ENCODE results near the gene CPT1B.

CPT1B gene

GRCh38 chr22:50560034-50560433, 18.2 kb downstream of the CPT1B start:
- Histone ChIP-seq H3K4me3 (ENCODE audit: low read depth, low read length) (no peak overlapping the region), H3K27me3 (ENCODE audit: control insufficient read depth, insufficient read depth, low read length) (peaks cover 22% of the 10 kb centered on the region), H3K36me3 (ENCODE audit: control insufficient read depth, insufficient read depth, low read length) (no peaks in the 10 kb centered on the region), H3K4me1 (ENCODE audit: control insufficient read depth, insufficient read depth, low read length) (no peaks in the 10 kb centered on the region), H3K9me3 (ENCODE audit: control insufficient read depth, insufficient read depth, low read length) (no peaks in the 10 kb centered on the region), H3K9ac (ENCODE audit: low read depth, low read length) (no peak overlapping the region)

GRCh38 chr22:50556703-50557102, 21.5 kb downstream of the CPT1B start:
- Histone ChIP-seq H3K9me3 (ENCODE audit: control insufficient read depth, insufficient read depth, low read length) (no peaks in the 10 kb centered on the region), H3K4me1 (ENCODE audit: control insufficient read depth, insufficient read depth, low read length) (no peaks in the 10 kb centered on the region), H3K36me3 (ENCODE audit: control insufficient read depth, insufficient read depth, low read length) (no peaks in the 10 kb centered on the region), H3K9ac (ENCODE audit: low read depth, low read length) (no peak overlapping the region), H3K27me3 (ENCODE audit: control insufficient read depth, insufficient read depth, low read length) (peaks cover 8% of the 10 kb centered on the region), H3K4me3 (ENCODE audit: low read depth, low read length) (no peak overlapping the region)

DNA sequence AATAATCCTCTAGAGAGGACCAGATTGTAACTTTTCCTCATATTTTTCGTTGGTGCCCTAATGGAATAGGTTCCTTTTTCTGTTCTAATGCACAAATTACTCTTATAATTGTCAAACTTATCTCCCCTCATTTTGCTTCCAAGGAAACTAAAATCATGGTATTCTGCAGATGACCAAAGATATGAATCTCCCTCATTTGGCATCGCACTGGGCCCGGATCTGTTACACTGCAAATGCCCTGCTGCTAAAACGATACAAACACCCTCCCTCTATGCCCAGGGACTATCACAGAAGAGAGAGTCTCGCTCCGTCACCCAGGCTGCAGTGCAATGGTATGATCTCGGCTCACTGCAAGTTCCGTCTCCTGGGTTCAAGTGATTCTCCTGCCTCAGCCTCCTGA, 24.9 kb downstream of the CPT1B start:
- Histone ChIP-seq H3K27me3 (ENCODE audit: control insufficient read depth, insufficient read depth, low read length) (peaks cover 6% of the 10 kb centered on the region), H3K9me3 (ENCODE audit: control insufficient read depth, insufficient read depth, low read length) (no peaks in the 10 kb centered on the region), H3K4me1 (ENCODE audit: control insufficient read depth, insufficient read depth, low read length) (no peaks in the 10 kb centered on the region), H3K36me3 (ENCODE audit: control insufficient read depth, insufficient read depth, low read length) (no peaks in the 10 kb centered on the region), H3K4me3 (ENCODE audit: low read depth, low read length) (no peak overlapping the region), H3K9ac (ENCODE audit: low read depth, low read length) (no peak overlapping the region)

DNA sequence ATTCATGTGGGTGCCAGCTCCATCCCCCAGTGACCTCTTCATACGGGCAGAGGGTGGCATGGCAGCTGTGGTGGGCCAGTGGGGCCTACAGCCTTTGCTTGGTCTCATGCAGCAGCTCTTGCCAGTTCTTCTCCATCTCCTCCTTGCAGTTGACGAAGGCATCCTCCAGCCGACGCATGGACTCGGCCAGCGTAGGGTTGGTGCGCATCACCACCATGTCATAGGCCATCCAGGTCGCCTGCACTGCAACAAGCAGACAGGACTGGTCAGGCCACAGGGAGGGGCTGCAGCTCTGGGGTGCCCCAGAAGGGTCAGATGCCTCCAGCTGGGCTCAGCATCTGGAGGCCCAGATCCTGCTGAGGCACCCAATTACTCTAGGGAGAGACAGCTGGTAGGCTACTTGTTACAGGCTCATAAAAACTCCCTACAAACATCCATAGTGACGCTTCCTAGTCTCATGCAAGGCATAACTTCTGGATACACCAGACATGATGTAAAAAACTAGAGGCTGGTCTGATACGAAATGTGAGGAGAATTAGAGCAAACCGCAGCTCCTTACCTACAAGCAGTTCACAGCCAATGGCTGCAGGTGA, 27.0 kb downstream of the CPT1B start:
- H3K36me3 ChIP-seq (ENCODE audit: control insufficient read depth, insufficient read depth, low read length) = no peaks in the 10 kb centered on the region
- H3K27me3 ChIP-seq (ENCODE audit: control insufficient read depth, insufficient read depth, low read length) = peaks cover 12% of the 10 kb centered on the region
- H3K9me3 ChIP-seq (ENCODE audit: control insufficient read depth, insufficient read depth, low read length) = no peaks in the 10 kb centered on the region
- H3K9ac ChIP-seq (ENCODE audit: low read depth, low read length) = no peak overlapping the region
- H3K4me1 ChIP-seq (ENCODE audit: control insufficient read depth, insufficient read depth, low read length) = peaks cover 2% of the 10 kb centered on the region
- no peak overlapping the region for H3K4me3 ChIP-seq (ENCODE audit: low read depth, low read length)

DNA sequence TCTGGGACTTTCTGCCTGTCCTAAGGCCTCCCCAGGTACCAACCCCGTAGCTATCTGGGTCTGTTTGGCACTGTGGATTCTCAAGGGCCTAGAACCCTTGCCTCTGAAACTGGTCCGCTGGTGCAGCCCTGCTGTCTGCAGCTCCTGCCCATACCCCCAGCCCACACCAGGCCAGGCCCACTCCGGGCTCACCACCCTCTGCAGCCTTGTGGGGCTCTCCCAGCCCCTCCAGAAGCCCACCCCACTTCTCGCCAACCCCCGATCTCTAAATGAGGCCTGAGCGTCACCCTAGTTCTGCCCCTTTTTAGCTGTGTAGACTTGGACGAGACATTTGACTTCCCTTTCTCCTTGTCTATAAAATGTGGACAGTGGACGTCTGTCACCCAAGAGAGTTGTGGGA, 27.8 kb downstream of the CPT1B start:
- H3K9ac ChIP-seq (ENCODE audit: low read depth, low read length) = no peak overlapping the region
- no peak overlapping the region for H3K4me3 ChIP-seq (ENCODE audit: low read depth, low read length)
- H3K4me1 ChIP-seq (ENCODE audit: control insufficient read depth, insufficient read depth, low read length) = peaks cover 2% of the 10 kb centered on the region
- peaks cover 20% of the 10 kb centered on the region for H3K27me3 ChIP-seq (ENCODE audit: control insufficient read depth, insufficient read depth, low read length)
- no peaks in the 10 kb centered on the region for H3K9me3 ChIP-seq (ENCODE audit: control insufficient read depth, insufficient read depth, low read length)
- H3K36me3 ChIP-seq (ENCODE audit: control insufficient read depth, insufficient read depth, low read length) = no peaks in the 10 kb centered on the region

GRCh38 chr22:50548921-50549790, 29.1 kb downstream of the CPT1B start:
- Histone ChIP-seq H3K36me3 (ENCODE audit: control insufficient read depth, insufficient read depth, low read length) (no peaks in the 10 kb centered on the region), H3K9ac (ENCODE audit: low read depth, low read length) (no peak overlapping the region), H3K4me1 (ENCODE audit: control insufficient read depth, insufficient read depth, low read length) (peaks cover 2% of the 10 kb centered on the region), H3K27me3 (ENCODE audit: control insufficient read depth, insufficient read depth, low read length) (peaks cover 30% of the 10 kb centered on the region), H3K9me3 (ENCODE audit: control insufficient read depth, insufficient read depth, low read length) (no peaks in the 10 kb centered on the region), H3K4me3 (ENCODE audit: low read depth, low read length) (no peak overlapping the region)

- H3K9me3 ChIP-seq (ENCODE audit: control insufficient read depth, insufficient read depth, low read length) = no peaks in the 10 kb centered on the region
- no peak overlapping the region for H3K4me3 ChIP-seq (ENCODE audit: low read depth, low read length)
- H3K27me3 ChIP-seq (ENCODE audit: control insufficient read depth, insufficient read depth, low read length) = peaks cover 30% of the 10 kb centered on the region
- no peaks in the 10 kb centered on the region for H3K36me3 ChIP-seq (ENCODE audit: control insufficient read depth, insufficient read depth, low read length)
- H3K9ac ChIP-seq (ENCODE audit: low read depth, low read length) = no peak overlapping the region
- H3K4me1 ChIP-seq (ENCODE audit: control insufficient read depth, insufficient read depth, low read length) = peaks cover 2% of the 10 kb centered on the region
Measured at GRCh38 chr22:50548040-50548920, 29.9 kb downstream of the CPT1B start.

DNA sequence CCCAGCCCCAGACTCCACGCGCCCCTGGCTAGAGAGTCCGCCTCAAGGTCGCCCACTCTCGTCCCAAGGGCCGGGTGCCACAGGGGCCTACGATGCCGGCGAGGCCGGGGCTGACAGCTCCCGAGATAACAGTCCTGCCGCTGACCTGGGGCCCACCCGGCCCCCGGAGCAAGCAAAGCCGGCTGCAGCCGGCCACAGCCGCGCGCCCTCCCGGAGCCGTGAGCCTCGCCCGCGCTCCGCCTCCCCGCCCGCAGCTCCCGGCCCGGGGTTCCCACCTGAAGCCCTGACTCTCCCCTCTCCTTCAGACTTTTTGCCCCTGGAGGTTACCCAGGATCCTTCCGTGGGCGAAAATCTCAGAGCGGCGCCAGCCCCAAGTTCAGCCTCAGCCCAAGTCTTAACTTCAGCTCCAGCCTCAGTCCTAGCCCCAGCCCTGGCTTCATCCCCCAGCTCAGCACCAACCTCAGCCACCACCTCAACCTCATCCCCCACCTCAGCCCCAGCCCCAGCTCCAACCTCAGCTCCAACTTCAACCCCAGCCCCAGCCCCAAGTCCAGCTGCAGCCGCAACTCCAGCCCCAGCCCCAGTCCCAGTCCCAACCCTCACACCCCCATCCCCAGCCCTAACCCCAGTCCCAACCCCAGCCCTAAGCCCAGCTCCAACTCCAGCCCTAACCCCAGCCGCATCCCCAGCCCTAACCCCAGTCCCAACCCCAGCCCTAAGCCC, 30.8 kb downstream of the CPT1B start:
- Histone ChIP-seq H3K27me3 (ENCODE audit: control insufficient read depth, insufficient read depth, low read length) (peaks cover 30% of the 10 kb centered on the region), H3K9ac (ENCODE audit: low read depth, low read length) (no peak overlapping the region), H3K9me3 (ENCODE audit: control insufficient read depth, insufficient read depth, low read length) (no peaks in the 10 kb centered on the region), H3K4me1 (ENCODE audit: control insufficient read depth, insufficient read depth, low read length) (peaks cover 2% of the 10 kb centered on the region), H3K36me3 (ENCODE audit: control insufficient read depth, insufficient read depth, low read length) (no peaks in the 10 kb centered on the region), H3K4me3 (ENCODE audit: low read depth, low read length) (no peak overlapping the region)

DNA sequence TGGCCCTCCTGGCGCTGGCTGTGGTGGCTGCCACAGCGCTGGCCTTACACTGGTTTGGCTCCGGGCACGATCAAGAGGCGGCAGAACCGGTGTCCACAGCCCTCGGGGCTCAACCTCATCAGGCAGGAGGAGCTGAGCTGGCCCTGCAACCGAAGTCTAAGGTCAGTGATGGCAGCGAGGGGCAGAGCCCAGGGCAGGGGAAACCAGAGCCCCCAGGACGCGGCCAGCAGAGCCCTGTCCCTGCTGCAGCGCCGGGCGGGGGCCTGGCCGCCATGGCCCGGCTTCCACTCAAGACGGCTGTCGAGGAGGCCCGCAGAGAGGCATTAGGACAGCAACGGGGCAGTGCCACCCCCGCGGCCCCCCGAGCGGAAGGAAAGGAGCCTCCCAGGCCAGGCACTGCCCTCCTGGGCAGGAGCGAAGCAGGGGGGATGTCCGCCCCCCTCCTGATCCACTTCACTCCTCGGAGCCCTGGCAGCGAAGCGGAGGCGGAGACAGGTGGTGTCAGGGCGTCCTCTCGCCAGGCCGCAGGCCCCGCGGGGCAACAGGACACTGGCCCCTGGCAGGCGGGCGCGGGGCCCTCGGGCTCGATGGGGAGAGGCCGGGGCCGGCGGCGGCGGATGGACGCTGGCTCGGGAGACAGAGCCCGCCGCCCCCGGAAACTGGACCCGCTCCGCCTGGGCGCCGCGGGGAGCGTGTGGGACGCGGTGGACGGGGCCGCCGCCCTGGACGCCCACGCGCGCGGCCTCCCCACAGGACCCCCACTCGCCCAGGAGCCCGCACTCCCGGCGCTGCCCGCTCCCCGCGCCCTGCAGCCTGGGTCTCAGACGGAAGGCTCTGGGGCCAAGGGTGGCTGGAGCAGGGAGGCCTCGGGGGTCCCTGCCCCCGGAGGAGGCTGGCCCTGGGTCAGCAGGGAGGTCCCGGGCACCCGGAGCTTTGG, 31.6 kb downstream of the CPT1B start:
- no peak overlapping the region for H3K9ac ChIP-seq (ENCODE audit: low read depth, low read length)
- H3K4me1 ChIP-seq (ENCODE audit: control insufficient read depth, insufficient read depth, low read length) = peaks cover 2% of the 10 kb centered on the region

DNA sequence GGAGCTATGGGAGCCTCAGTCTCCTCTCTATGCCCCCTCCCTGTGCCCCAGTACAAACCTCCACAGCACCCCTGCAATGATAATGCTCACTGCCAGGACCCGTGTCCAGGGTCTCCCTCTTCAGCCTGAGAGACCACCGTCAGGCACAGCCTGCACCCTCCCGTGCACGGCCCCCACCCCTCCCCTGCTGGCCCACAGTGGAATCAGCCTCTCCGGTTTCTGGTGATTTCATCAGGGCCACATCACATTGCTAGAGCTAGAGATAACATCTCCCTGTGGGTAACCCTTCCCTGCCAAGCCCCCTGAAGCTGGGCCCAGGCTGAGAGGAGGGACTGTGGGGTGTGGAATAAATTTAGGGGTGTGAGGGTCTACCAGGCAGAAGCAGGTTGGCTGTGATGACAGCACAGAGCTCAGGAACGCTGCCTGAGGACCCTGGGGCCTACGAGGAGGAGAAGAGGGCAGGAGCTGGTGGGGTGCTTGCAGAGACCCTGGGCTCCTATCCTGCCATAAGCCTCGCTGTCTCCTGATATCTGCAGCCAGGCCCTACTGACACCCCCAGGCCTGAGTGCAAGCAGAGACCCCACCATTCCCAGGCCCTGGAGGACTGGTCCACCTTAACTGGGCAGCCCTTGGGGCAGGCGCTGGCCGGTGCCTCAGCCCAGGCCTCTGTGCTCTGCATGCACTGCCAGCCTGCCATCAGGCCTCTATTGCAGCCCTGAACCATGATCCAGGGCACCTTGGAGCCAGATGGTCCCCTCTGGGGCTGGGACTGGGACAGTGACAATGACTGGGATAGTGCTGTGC, 32.5 kb downstream of the CPT1B start, which contains the start of gene KLHDC7B:
Gene KLHDC7B, plus strand, starts transcription at position 378 of the 804 bp plus-strand sequence. Its CDS starts 345 bp downstream, at position 723.
- Histone ChIP-seq H3K9ac (ENCODE audit: low read depth, low read length) (no peak within 1 kb of the TSS), H3K4me1 (ENCODE audit: control insufficient read depth, insufficient read depth, low read length) (peaks cover 2% of the 10 kb centered on the region), H3K9me3 (ENCODE audit: control insufficient read depth, insufficient read depth, low read length) (no peaks in the 10 kb centered on the region), H3K4me3 (ENCODE audit: low read depth, low read length) (no peak within 1 kb of the TSS), H3K27me3 (ENCODE audit: control insufficient read depth, insufficient read depth, low read length) (peaks cover 30% of the 10 kb centered on the region), H3K36me3 (ENCODE audit: control insufficient read depth, insufficient read depth, low read length) (no peaks in the 10 kb centered on the region)

More for the DNA sequence above, 31.6 kb downstream of the CPT1B start:
- Histone ChIP-seq H3K4me3 (ENCODE audit: low read depth, low read length) (no peak overlapping the region), H3K36me3 (ENCODE audit: control insufficient read depth, insufficient read depth, low read length) (no peaks in the 10 kb centered on the region), H3K9me3 (ENCODE audit: control insufficient read depth, insufficient read depth, low read length) (no peaks in the 10 kb centered on the region), H3K27me3 (ENCODE audit: control insufficient read depth, insufficient read depth, low read length) (peaks cover 30% of the 10 kb centered on the region)
